Kidney (tissue), 14 donors: Measurements from ENCODE around the gene HLTF. TPM values are rescaled to one million over a fixed set of nuclear protein-coding genes. Genes with fewer than 3 reads are reported as not detected.

Experiments
- DNase-seq, 5 donors: peaks; one replicate each; pipeline ENCODE4 v3.0.0-alpha.2; 2013 to 2020
- FAIRE-seq: peaks from 2 replicates; lab custom pipeline; 2012; peaks lifted over from hg19 to GRCh38; lab: Jason Lieb, UNC
- H3K27ac ChIP-seq, 2 donors: one replicate each; pipeline ENCODE4 v1.7.0; 2013; ENCODE audit warnings: low read depth in 2 of 2, low read length in 2 of 2, inconsistent platforms in 1 of 2
- H3K27me3 ChIP-seq: one replicate; pipeline ENCODE4 v1.7.1; 2013; ENCODE audit warnings: low read length, inconsistent platforms; ENCODE audit not compliant: control insufficient read depth, insufficient read depth
- H3K36me3 ChIP-seq, 3 donors: one replicate each; pipeline versions ENCODE4 v1.7.0 to v1.7.1; 2013; ENCODE audit warnings: low read length in 3 of 3, control low read depth in 1 of 3, inconsistent platforms in 1 of 3; ENCODE audit not compliant: insufficient read depth in 3 of 3, control insufficient read depth in 2 of 3
- H3K4me1 ChIP-seq, 3 donors: one replicate each; pipeline versions ENCODE4 v1.7.0 to v1.7.1; 2013; ENCODE audit warnings: low read length in 3 of 3, inconsistent platforms in 1 of 3, low read depth in 1 of 3; ENCODE audit not compliant: control insufficient read depth in 2 of 3, insufficient read depth in 2 of 3
- H3K4me3 ChIP-seq, 3 donors: one replicate each; pipeline versions ENCODE4 v1.7.0 to v1.8.1; 2013; ENCODE audit warnings: low read length in 3 of 3, control low read depth in 1 of 3, inconsistent platforms in 1 of 3
- H3K9ac ChIP-seq, 3 donors: one replicate each; pipeline versions ENCODE4 v1.7.0 to v1.7.1; 2013; ENCODE audit warnings: low read length in 3 of 3, control low read depth in 1 of 3, inconsistent platforms in 1 of 3
- H3K9me3 ChIP-seq, 3 donors: one replicate each; pipeline versions ENCODE4 v1.7.0 to v1.7.1; 2013; ENCODE audit warnings: low read length in 3 of 3, control low read depth in 1 of 3, inconsistent platforms in 1 of 3; ENCODE audit not compliant: control insufficient read depth in 2 of 3, insufficient read depth in 1 of 3
- CTCF ChIP-seq: IDR thresholded peaks from 3 replicates; pipeline ENCODE4 v1.5.1; 2012; ENCODE audit warnings: mild to moderate bottlenecking, moderate library complexity, borderline replicate concordance; ENCODE audit not compliant: insufficient read depth; ENCODE audit errors: extremely low read depth
- intact Hi-C: fragments of 100-400 bp; cut with DNase I; formaldehyde crosslinking; loops from one replicate; pipeline ENCODE4 v1.11.1; 2022
- polyA plus RNA-seq: library from polyadenylated mRNA; stranded (reverse); fragments of 350-450 nt; fragmentation: Illumina TruSeq; extraction: RNeasy Lipid Tissue Mini Kit (QIAGEN cat#74804); gene quantifications from one replicate; pipeline ENCODE4 v1.2.3, GENCODE V29; 2014; ENCODE audit warnings: low read depth, low replicate concordance; ENCODE audit not compliant: insufficient read depth
- total RNA-seq: library from RNA; stranded (reverse); fragmentation: NEBNext Ultra II Directional; extraction: Animal tissue kit (Norgen Biotek cat#: 25700); gene quantifications from one replicate; pipeline ENCODE4 v1.2.1, GENCODE V29; 2021
- donor health status: control.
- donor health status: control.
- donor health status: control.
- donor health status: control.
- donor health status: control.
- donor health status: DM: yes; HTN: yes; CAD: no.
- donor health status: Normal renal cell carcinoma (clear cell type).

HLTF gene
- total and polyA plus RNA-seq, 2 donors from 2014 or later: 10.3 to 30.2 TPM

GRCh38 chr3:149007567-149008257 lies 78.6 kb downstream of the HLTF start:
- FAIRE-seq: no peak
- no peak overlapping the region for H3K4me3 ChIP-seq
- no peaks in the 10 kb centered on the region for H3K4me1 ChIP-seq
- intact Hi-C loops: no loop called here
- H3K9me3 ChIP-seq: no peaks in the 10 kb centered on the region
- no peaks in the 10 kb centered on the region for H3K27me3 ChIP-seq
- no peak for TF ChIP-seq CTCF
- no peak overlapping the region for H3K9ac ChIP-seq
- no peak for DNase-seq
- H3K27ac ChIP-seq: no peak overlapping the region
- H3K36me3 ChIP-seq: peaks cover 2 to 24% (median 15%) of the 10 kb centered on the region in 3 donors

- TF ChIP-seq CTCF: no peak
- Histone ChIP-seq H3K27ac (no peak overlapping the region), H3K27me3 (no peaks in the 10 kb centered on the region), H3K4me3 (no peak overlapping the region), H3K9me3 (no peaks in the 10 kb centered on the region), H3K9ac (no peak overlapping the region), H3K36me3 (peaks cover 2 to 15% (median 7%) of the 10 kb centered on the region in 3 donors), H3K4me1 (no peaks in the 10 kb centered on the region)
- intact Hi-C loops: no loop called here
- no peak for DNase-seq
- no peak for FAIRE-seq
Measured at GRCh38 chr3:149005416-149005815, 80.9 kb downstream of the HLTF start.

- FAIRE-seq: no peak
- Histone ChIP-seq H3K36me3 (peaks cover 2 to 11% (median 4%) of the 10 kb centered on the region in 3 donors), H3K4me3 (no peak overlapping the region), H3K9ac (no peak overlapping the region), H3K4me1 (no peaks in the 10 kb centered on the region), H3K27ac (no peak overlapping the region), H3K27me3 (no peaks in the 10 kb centered on the region), H3K9me3 (no peaks in the 10 kb centered on the region)
- no peak for TF ChIP-seq CTCF
- intact Hi-C loops: no loop called here
- peak in 3 of 5 donors; percentile 12 to 30 (median 29) for DNase-seq
Measured at GRCh38 chr3:149004622-149005021, 81.7 kb downstream of the HLTF start.
